GM21360 (cell line): ENCODE data around the gene FOXO4.

ENCODE experiments used
- ATAC-seq: cut with Tn5 transposase; IDR thresholded peaks from one replicate; pipeline ENCODE4 v1.9.1; 2021; ENCODE audit warnings: mild to moderate bottlenecking, moderate library complexity; ENCODE audit not compliant: unreplicated experiment

The FOXO4 gene

DNA sequence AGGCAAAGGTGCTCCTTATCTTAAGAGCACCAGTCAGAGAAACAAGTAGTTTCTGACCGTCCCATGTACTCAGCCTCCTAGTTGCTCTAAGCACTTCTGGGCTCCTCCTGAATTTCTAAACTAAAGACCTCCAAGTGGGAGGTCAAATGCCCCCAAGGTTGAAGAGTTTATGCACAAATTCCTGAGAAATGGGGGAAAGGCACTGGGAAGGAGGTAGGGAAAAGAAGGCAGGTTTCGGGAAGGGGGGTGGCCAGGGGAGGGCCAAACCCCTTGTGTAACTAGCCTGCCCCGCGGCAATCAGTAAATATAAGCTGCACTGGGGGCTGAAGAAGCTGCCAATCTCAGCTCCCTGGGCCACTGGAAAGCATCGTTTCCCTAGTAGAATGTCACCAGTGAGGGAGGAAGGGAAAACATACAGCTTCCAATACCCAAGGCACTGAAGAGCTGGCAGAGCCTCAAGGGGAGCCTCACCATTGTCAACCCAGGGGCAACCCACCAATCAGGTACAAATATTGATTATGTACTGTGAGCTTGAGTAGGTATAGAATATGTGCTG, 3.4 kb downstream of the FOXO4 start:
- ATAC-seq, result no peak

DNA sequence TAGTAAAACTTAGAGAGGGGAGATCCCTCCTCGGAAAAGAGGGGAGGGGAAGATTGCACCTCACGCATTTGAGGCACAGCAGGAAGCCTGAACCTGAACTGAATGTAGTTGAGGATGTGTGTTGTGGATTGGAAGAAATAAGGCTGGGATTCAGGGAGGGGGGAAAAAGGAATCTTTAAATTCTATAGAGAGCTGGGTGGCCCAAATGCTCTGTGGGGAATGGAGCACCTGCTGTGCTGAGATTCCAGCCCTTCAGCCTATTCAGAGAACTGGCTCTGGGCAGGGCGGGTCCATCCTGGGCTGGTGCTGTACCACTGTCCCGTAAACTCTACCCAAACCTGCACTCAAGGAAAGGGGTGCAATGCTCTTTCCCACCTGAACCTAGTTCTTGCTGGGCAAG, 4.1 kb downstream of the FOXO4 start:
- ATAC-seq, result no peak

DNA sequence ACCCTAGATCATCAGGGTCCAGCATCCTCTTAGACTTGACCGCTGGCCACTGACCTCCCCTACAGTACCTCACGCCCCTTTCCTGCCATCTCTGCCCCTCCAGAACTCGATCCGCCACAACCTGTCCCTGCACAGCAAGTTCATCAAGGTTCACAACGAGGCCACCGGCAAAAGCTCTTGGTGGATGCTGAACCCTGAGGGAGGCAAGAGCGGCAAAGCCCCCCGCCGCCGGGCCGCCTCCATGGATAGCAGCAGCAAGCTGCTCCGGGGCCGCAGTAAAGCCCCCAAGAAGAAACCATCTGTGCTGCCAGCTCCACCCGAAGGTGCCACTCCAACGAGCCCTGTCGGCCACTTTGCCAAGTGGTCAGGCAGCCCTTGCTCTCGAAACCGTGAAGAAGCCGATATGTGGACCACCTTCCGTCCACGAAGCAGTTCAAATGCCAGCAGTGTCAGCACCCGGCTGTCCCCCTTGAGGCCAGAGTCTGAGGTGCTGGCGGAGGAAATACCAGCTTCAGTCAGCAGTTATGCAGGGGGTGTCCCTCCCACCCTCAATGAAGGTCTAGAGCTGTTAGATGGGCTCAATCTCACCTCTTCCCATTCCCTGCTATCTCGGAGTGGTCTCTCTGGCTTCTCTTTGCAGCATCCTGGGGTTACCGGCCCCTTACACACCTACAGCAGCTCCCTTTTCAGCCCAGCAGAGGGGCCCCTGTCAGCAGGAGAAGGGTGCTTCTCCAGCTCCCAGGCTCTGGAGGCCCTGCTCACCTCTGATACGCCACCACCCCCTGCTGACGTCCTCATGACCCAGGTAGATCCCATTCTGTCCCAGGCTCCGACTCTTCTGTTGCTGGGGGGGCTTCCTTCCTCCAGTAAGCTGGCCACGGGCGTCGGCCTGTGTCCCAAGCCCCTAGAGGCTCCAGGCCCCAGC, 5.2 kb downstream of the FOXO4 start:
- ATAC-seq, result no peak

DNA sequence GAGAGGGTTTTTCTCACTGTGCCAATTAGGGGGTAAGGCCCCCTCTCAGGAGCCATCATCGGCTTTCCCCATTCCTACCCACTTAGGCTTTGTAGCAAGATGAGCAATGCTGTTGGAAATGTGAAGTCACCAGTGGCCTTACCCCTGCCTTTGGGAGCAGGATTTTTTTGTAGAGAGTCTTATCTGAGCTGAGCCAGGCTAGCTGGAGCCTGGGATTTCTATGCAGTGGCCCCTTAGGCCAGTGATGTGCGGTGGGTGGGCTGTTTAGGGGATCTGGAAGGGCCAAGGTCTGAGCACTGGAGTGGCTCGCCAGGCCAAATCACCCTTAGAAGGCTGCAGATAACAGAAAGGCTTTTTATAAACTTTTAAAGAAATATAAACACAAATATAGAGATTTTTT, 6.6 kb downstream of the FOXO4 start:
- ATAC-seq, result no peak

DNA sequence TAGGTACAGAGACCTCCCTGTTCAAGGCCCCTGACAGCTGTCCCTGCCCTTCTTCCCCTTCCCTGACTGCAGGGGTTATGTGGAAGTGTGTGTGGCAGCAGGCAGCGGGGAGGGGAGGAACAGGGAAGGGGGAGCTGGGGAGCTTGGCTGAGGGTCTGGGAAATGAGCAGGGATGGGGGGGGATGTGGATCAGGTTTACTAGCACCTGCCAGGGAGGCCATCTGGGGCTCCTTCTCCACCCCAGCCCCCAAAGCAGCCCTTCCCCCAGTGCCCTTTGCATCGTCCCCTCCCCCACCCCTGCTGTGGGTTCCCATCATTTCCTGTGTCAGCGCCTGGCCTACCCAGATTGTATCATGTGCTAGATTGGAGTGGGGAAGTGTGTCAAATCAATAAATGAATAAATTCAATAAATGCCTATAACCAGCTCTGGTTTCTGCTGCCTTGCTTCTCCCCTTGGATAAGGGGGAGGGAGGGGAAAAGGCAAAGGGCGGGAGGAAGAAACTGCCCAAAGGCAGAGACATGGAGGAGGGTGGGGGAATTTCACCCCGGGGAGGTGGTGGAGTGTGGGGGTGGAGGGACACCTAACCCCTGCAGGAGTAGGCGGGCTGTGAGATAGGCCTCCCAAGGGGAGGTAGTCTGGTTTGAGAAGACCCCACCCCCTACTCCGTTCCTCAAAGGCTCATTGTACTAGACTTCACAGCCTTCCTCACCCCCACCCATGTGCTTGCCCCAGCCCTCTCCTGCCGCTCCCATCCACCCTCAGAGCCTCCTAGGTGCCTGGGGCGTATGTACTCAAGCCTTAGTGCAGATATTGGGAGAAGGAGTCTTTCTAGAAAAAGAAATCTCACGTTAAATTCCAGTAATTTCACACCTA, 7.7 kb downstream of the FOXO4 start:
- ATAC-seq, result no peak

DNA sequence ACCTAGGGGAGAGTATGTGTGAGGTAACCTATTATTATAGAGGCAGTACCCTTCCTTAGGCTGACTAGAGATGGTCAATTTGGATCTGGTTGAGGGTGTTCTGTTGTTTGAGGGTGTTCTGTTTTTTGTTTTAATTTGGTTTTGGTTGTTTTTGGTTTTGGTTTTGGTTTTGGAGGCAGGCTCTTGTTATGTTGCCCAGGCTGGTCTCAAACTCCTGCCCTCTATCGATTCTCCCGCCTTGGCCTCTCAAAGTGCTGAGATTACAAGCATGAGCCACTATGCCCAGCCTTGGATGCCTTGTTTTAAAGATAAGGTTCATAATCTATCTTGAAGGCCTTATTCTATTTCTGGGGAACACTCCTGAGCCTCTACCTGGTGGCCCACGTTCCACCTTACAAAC, 10.0 kb downstream of the FOXO4 start:
- no peak for ATAC-seq

DNA sequence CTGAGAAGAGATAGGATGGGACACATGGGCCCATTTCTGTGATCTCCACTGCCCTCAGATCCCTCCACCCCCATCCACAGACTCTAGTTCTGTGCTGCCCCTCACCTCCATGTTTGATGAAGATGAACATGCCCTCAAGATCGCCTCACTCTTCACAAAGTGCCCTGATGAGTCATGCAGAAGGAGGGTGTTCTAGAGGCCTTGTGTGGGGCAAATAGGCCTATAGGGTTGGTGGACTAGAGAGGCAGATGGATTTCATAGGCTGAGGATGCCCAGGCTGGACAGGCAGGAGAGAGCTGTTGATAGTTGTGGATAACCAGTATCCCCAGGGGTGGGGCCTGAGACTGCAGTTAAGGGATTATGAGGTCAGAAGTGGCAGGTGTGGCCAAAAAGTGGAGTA, 10.8 kb downstream of the FOXO4 start, which contains the start of gene CXorf65:
CXorf65 (minus strand) TSS at position 314 of the 400 bp plus-strand sequence; CDS start at position 130, 184 bp downstream.
- ATAC-seq, result no peak

DNA sequence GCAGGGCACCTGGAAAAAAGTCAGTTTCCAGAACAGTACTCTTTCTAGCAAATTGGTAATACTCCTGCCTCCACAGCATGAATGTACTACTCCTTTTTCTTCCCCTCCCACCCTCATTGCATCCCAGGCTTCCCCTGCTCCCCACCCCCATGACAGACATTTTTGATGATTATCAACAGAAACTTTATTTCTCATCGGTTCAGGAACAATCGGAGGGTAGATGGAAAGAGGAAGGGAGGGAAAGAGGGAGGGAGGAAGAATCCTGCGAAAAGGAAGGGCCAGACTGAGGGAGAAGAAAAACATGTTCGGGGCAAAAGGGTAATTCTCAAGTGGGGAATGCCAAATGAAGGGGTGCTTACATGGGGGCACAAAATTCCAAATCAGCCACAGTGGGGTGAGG, 11.6 kb downstream of the FOXO4 start:
- ATAC-seq, result no peak

DNA sequence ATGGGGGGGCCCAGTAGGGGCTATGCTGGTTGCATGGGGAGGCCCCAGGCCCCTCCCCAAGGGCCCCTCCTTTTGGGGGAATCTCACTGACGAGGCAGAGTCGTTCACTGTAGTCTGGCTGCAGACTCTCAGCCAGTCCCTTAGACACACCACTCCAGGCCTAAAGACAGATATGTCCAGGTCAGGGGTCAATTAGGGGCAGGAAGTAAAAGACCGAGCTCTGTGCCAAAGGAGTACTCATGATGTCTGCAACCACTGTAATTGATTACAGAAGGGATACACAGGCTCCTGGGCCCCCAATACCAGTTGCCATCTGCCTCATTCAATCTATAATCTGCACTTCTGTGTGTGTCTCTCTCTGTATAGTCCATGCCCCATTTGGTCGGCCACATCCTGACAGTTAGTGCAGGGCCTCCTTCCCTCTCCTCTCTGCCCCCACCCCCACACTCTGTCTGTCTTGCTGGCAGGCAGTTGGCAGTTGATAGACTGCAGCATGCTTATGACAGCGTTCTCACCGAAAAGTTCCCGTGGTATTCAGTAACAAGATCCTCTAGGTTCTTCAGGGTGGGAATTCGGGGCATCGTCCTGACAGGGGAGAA, 12.2 kb downstream of the FOXO4 start:
- ATAC-seq, result no peak

DNA sequence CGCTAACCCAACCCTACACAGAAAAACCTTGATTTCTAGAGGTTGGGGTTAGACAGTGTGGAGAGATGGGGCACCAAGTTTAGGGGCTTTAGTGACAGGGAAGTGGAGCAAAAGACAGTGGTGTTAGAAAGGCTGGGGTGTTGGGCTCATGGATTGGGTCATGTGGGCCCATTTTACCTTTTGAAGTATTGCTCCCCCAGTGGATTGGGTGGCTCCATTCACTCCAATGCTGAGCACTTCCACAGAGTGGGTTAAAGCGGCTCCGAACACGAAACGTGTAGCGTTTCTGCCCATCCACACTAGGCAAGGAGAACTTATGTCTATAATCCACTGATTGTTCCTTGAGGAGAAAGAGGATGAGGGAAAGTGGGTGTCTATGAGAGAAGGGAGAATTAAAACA, 13.4 kb downstream of the FOXO4 start:
- no peak for ATAC-seq

DNA sequence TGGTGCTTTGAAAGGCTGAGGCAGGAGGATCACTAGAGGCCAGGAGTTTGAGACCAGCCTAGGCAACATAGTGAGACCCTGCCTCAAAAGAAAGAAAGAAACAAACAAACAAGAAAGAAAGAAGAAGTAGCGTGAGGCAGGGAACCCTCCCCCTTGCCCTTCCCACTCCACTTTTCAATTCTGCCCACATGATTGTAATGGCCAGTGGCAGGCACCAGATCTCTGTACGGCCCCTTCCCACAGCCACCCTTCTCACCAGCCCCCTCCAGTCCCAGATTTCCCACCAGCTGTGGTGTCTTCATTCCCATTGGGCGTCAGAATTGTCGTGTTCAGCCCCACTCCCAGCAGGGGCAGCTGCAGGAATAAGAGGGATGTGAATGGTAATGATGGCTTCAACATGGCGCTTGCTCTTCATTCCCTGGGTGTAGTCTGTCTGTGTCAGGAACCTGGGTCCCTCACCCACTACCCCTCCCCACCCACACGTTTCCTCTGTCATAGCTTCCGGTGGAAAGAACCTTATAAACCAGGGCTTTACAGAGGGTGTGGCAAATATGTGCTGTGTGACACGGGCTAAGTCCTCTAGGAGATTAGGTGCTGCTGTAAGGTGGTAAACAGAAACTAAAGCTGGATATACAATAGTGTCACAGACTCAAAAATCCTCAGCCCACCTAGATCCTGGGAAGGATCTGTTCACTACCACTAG, 15.6 kb downstream of the FOXO4 start, which contains the start of gene IL2RG:
IL2RG (minus strand) TSS at position 437 of the 703 bp plus-strand sequence; CDS start at position 399, 38 bp downstream.
- ATAC-seq, result peak; percentile 87

DNA sequence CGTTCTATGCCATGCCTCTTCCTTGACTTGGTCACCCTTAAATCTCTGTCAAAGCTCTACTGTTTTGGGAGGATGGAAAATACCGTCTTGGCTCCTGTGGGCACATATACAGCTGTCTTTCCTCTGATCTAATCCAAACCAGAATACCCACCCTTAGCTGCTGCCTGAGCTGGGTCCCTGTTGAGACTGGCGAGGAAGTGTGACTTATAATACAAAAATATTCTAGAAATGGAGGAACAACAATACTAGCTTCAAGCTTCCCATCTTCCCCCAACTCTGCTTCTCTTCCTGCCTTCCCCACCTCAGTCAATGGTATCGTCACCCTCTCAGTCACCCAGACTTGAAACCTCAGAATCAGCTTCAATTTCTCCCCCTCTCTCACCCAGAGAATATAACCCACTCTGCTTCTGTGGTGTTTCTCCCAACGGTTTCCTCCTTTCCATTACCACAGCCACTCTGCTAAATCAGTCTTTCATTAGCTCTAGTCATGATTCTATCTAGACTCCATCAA, 16.3 kb downstream of the FOXO4 start:
- peak; percentile 26 for ATAC-seq

DNA sequence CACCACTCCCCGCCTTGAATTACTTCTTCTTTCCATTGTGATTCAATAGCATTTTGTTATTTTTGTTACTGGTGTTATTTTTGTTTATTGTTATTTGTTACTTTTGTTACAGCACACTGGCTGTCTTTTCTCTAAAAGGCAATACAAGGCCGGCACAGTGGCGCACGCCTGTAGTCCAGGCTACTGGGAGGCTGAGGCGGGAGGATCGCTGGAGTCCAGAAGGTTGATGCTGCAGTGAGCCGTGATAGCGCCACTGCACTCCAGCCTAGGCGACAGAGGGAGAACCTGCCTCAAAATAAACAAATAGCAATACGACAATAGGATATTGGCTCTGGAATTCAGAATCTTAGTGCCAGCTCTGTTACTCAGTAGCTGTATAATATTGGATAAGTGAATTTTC, 21.7 kb downstream of the FOXO4 start:
- ATAC-seq, result no peak

DNA sequence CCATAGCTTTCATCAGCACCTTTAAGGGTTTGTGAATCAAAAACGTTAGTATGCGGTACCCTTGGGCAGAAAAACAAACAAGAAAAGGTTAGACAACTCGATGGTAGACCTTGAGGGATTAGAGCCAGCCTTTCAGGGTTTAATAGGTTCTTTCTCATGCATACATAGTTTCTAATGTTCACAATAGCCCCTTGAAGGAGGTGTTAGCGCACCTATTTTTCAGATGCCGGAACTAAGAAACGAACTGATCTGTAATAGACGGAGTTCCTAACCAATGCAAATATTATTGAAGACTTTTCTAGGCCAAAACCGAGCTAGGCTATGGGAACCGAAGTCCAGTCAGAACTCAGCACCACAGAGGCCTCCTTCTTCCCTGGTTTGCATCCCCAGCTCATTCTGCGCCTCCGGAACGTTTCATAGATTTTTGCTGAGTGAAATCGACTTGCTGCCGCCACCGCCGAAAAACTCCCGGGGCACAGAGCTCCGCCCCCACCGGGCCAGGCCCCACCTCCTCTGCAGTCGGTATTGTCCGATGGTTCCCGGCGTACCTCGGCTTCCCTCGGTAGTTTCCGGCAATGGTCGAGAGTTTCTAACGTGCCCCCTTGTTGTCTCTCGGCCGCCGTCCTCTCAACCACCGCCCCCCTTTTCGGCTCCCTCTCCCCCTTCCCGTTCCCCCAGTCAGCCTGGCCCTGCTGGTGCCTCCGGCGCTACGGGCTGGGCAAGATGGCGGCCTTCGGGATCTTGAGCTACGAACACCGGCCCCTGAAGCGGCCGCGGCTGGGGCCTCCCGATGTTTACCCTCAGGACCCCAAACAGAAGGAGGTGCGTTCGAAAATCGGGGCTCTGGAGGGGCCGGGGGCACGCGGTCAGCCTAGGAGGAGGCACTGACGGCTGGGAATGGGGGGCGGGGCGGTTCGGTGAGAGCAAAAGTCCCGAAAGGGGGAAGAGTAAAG, 22.7 kb downstream of the FOXO4 start, which contains the start of gene MED12:
MED12 (plus strand) TSS at position 565 of the 953 bp plus-strand sequence; CDS start at position 724, 159 bp downstream.
- peak; percentile 87 for ATAC-seq

DNA sequence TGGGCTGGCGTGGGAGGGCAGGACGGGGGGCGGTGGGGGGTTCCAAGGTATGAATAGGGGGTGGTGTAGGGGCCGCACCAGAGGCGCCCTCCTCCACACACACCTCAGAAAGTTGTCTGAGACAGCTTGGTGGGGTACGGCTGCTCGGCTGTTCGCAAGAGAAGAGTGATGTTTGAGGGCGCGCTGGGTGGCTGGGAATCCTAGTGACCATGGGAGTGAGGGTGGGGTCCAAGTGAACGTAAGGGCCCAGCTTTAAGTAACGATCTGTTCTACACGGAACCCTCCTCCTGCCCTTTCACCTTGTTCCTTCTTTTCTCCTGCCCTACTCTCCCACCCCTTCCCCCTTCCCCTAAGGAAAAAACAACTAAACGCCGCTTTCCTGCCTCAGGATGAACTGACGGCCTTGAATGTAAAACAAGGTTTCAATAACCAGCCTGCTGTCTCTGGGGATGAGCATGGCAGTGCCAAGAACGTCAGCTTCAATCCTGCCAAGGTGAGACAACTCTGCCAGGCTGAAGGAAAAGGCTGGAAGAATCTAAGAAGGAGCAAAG, 23.4 kb downstream of the FOXO4 start:
- no peak for ATAC-seq

DNA sequence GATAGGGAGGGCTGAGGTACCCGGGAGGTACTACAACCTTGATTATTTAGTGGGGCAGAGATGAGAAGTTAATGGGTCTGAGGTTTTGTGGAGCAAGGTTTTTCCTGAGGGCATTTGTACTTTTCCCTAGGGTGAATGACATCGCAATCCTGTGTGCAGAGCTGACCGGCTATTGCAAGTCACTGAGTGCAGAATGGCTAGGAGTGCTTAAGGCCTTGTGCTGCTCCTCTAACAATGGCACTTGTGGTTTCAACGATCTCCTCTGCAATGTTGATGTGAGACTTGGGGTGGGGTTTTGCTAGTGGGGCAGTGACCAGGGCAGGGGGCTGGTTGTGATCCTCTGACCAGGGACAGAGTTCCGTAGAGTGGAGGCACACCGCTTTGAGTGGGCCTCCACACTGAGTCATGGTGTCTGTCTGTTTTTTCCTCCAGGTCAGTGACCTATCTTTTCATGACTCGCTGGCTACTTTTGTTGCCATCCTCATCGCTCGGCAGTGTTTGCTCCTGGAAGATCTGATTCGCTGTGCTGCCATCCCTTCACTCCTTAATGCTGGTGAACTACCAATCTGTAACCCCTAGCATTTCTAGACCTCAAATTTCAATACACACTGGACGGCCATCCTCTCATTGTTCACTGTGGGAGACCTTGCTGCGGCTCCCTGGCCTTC, 32.6 kb downstream of the FOXO4 start:
- ATAC-seq, result no peak

DNA sequence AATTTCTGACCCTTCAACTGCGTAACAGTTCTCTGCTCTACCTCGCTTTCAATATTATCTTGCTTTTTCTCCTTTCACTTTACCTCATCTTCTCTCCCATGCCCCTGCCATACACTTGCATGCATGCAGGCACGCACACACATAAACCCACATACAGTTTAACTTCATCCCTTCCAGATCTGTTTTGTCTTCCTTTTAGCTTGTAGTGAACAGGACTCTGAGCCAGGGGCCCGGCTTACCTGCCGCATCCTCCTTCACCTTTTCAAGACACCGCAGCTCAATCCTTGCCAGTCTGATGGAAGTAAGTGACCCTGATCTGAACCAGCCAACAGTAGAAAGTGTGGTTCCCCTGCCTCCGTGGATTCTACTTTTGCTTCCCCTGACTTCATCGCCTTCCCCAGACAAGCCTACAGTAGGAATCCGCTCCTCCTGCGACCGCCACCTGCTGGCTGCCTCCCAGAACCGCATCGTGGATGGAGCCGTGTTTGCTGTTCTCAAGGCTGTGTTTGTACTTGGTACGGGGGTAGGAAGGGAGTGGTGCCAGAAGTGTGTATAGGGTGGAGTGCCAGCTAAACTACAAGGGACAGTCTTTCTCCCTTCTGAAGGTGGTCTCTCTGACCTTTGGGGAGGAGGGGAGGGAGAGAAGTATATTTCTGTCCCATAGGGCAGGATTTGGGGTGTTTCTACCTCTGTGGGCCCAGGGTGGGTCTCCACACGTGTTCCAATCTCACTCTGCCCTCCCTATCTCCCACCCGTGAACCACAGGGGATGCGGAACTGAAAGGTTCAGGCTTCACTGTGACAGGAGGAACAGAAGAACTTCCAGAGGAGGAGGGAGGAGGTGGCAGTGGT, 33.5 kb downstream of the FOXO4 start:
- ATAC-seq, result peak; percentile 68
